ENCODE measurements around the gene RIN1. TPM values are rescaled to one million over a fixed set of nuclear protein-coding genes. Genes with fewer than 3 reads are reported as not detected.

Gene RIN1
- total and polyA plus RNA-seq, 9 of the 15 experiments (the other 6 are each of a cell fraction or from before 2014, with no cell fraction given): 0.01 to 1.2 (median 0.45) TPM; not detected in 1

DNA sequence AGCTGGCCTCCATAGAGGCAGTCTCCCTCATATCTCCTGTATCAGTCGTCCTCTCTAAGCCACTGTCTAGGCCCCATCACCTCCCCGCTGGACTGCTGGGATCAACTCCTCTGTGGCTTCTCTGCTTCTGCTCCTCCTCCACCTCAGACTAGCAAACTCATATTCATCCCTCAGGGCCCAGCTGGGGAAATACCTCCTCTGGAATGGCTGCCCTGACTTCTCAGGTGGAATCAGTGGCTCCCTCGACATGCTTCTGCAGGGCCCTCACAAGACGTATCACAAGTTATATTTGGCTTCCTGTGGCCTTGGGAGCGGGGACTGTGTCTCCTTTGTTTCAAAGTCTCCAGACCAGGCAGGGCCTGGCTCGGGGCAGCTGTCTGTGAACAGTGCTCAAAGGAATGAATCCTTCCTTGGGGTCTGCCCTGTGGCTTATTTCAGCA is 25.3 kb upstream of the RIN1 start (continued):
- TF ChIP-seq, protein P1, sequence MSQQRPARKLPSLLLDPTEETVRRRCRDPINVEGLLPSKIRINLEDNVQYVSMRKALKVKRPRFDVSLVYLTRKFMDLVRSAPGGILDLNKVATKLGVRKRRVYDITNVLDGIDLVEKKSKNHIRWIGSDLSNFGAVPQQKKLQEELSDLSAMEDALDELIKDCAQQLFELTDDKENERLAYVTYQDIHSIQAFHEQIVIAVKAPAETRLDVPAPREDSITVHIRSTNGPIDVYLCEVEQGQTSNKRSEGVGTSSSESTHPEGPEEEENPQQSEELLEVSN (IDR thresholded peaks at IDR 0.05; ENCODE audit: borderline replicate concordance in 1 of 2, extremely low read depth in 1 of 2, insufficient read depth in 1 of 2, insufficient read length in 1 of 2, low read depth in 1 of 2, low read length in 1 of 2, poor library complexity in 1 of 2, severe bottlenecking in 1 of 2): no peak
- TF ChIP-seq SP2 (IDR thresholded peaks at IDR 0.05; ENCODE audit: extremely low read depth, low read depth, low read length, poor library complexity, severe bottlenecking) (no peak), BRF1 (IDR thresholded peaks at IDR 0.05; ENCODE audit: borderline replicate concordance, extremely low read depth, insufficient read length) (no peak), ZNF133 (CRISPR knock-in tag; IDR thresholded peaks at IDR 0.05) (no peak), PRPF4 (IDR thresholded peaks at IDR 0.05; ENCODE audit: insufficient read depth, low read depth, low read length, poor library complexity, severe bottlenecking) (no peak), MCM2 (IDR thresholded peaks at IDR 0.05; ENCODE audit: low read depth) (no peak), SLC30A9 (CRISPR knock-in tag; IDR thresholded peaks at IDR 0.05) (no peak), BRCA1 (IDR thresholded peaks at IDR 0.05) (no peak), BRCA1 (CRISPR knock-in tag; IDR thresholded peaks at IDR 0.05) (no peak), RB1 (IDR thresholded peaks at IDR 0.05; ENCODE audit: low read depth) (no peak), RHOXF2B (CRISPR knock-in tag; conservative IDR thresholded peaks at IDR 0.05) (no peak), GTF2F1 (IDR thresholded peaks at IDR 0.05; ENCODE audit: low read depth, low read length) (no peak), XRCC3 (IDR thresholded peaks at IDR 0.05) (no peak), ETS2 (tag; IDR thresholded peaks at IDR 0.05; ENCODE audit: borderline replicate concordance, poor library complexity, severe bottlenecking) (no peak)
- TF ChIP-seq, protein P2, sequence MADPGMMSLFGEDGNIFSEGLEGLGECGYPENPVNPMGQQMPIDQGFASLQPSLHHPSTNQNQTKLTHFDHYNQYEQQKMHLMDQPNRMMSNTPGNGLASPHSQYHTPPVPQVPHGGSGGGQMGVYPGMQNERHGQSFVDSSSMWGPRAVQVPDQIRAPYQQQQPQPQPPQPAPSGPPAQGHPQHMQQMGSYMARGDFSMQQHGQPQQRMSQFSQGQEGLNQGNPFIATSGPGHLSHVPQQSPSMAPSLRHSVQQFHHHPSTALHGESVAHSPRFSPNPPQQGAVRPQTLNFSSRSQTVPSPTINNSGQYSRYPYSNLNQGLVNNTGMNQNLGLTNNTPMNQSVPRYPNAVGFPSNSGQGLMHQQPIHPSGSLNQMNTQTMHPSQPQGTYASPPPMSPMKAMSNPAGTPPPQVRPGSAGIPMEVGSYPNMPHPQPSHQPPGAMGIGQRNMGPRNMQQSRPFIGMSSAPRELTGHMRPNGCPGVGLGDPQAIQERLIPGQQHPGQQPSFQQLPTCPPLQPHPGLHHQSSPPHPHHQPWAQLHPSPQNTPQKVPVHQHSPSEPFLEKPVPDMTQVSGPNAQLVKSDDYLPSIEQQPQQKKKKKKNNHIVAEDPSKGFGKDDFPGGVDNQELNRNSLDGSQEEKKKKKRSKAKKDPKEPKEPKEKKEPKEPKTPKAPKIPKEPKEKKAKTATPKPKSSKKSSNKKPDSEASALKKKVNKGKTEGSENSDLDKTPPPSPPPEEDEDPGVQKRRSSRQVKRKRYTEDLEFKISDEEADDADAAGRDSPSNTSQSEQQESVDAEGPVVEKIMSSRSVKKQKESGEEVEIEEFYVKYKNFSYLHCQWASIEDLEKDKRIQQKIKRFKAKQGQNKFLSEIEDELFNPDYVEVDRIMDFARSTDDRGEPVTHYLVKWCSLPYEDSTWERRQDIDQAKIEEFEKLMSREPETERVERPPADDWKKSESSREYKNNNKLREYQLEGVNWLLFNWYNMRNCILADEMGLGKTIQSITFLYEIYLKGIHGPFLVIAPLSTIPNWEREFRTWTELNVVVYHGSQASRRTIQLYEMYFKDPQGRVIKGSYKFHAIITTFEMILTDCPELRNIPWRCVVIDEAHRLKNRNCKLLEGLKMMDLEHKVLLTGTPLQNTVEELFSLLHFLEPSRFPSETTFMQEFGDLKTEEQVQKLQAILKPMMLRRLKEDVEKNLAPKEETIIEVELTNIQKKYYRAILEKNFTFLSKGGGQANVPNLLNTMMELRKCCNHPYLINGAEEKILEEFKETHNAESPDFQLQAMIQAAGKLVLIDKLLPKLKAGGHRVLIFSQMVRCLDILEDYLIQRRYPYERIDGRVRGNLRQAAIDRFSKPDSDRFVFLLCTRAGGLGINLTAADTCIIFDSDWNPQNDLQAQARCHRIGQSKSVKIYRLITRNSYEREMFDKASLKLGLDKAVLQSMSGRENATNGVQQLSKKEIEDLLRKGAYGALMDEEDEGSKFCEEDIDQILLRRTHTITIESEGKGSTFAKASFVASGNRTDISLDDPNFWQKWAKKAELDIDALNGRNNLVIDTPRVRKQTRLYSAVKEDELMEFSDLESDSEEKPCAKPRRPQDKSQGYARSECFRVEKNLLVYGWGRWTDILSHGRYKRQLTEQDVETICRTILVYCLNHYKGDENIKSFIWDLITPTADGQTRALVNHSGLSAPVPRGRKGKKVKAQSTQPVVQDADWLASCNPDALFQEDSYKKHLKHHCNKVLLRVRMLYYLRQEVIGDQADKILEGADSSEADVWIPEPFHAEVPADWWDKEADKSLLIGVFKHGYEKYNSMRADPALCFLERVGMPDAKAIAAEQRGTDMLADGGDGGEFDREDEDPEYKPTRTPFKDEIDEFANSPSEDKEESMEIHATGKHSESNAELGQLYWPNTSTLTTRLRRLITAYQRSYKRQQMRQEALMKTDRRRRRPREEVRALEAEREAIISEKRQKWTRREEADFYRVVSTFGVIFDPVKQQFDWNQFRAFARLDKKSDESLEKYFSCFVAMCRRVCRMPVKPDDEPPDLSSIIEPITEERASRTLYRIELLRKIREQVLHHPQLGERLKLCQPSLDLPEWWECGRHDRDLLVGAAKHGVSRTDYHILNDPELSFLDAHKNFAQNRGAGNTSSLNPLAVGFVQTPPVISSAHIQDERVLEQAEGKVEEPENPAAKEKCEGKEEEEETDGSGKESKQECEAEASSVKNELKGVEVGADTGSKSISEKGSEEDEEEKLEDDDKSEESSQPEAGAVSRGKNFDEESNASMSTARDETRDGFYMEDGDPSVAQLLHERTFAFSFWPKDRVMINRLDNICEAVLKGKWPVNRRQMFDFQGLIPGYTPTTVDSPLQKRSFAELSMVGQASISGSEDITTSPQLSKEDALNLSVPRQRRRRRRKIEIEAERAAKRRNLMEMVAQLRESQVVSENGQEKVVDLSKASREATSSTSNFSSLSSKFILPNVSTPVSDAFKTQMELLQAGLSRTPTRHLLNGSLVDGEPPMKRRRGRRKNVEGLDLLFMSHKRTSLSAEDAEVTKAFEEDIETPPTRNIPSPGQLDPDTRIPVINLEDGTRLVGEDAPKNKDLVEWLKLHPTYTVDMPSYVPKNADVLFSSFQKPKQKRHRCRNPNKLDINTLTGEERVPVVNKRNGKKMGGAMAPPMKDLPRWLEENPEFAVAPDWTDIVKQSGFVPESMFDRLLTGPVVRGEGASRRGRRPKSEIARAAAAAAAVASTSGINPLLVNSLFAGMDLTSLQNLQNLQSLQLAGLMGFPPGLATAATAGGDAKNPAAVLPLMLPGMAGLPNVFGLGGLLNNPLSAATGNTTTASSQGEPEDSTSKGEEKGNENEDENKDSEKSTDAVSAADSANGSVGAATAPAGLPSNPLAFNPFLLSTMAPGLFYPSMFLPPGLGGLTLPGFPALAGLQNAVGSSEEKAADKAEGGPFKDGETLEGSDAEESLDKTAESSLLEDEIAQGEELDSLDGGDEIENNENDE (IDR thresholded peaks at IDR 0.05; ENCODE audit: low read depth, low read length): no peak

All from K562 (cell line).